ENCODE measurements around the gene SYAP1. TPM values are rescaled to one million over a fixed set of nuclear protein-coding genes. Genes with fewer than 3 reads are reported as not detected.

SYAP1 gene
- total RNA-seq, 1 donor from 2014 or later = 39.7 TPM

- Histone ChIP-seq H3K9me3 (ENCODE audit: low read depth) (no peaks in the 10 kb centered on the region), H3K4me2 (peak within 1 kb of the TSS; percentile 87), H3K36me3 (peaks cover 6% of the 10 kb centered on the region), H3K4me3 (peak within 1 kb of the TSS; percentile 66), H3K79me2 (ENCODE audit: low read depth) (peaks cover 59% of the 10 kb centered on the region), H3K27ac (peak within 1 kb of the TSS; percentile 8), H3K4me1 (peaks cover 5% of the 10 kb centered on the region), H3F3A (ENCODE audit: low read depth) (no peaks in the 10 kb centered on the region), H3K9ac (peak within 1 kb of the TSS; percentile 55), H2AFZ (replicated peaks) (peak within 1 kb of the TSS; percentile 82), H3K27me3 (no peaks in the 10 kb centered on the region), H4K20me1 (ENCODE audit: low read depth) (peaks cover 31% of the 10 kb centered on the region)
- Mint-ChIP-seq H3K4me1 (peaks cover 16% of the 10 kb centered on the region), H3K9me3 (no peaks in the 10 kb centered on the region), H3K27me3 (ENCODE audit: insufficient read depth, low read depth) (peaks cover 4% of the 10 kb centered on the region), H3K27ac (peak within 1 kb of the TSS; percentile 9), H3K36me3 (peaks cover 4% of the 10 kb centered on the region), H3K4me3 (peak within 1 kb of the TSS; percentile 94)
- TF ChIP-seq EZH2phosphoT487 (IDR thresholded peaks at IDR 0.05) = no peak
- TF ChIP-seq EZH2 (IDR thresholded peaks at IDR 0.05) = no peak
- TF ChIP-seq CTCF (IDR thresholded peaks at IDR 0.05) = no peak
- DNase-seq (ENCODE audit: low spot score) = peak; percentile 100
These were observed 66.9 kb downstream of the SYAP1 start, which contains the start of gene TXLNG for GRCh38 chrX:16786139-16786790. TXLNG (plus strand) TSS chrX:16786466; CDS start chrX:16786488, 22 bp downstream.

GRCh38 chrX:16786791-16787735 is 67.7 kb downstream of the SYAP1 start:
- peaks cover 5% of the 10 kb centered on the region for H3K4me1 ChIP-seq
- H3K9me3 ChIP-seq (ENCODE audit: low read depth) = no peaks in the 10 kb centered on the region
- H3K9me3 Mint-ChIP-seq = no peaks in the 10 kb centered on the region
- H2AFZ ChIP-seq (replicated peaks) = no peak overlapping the region
- H3K4me1 Mint-ChIP-seq = peaks cover 16% of the 10 kb centered on the region
- H3K36me3 Mint-ChIP-seq = peaks cover 8% of the 10 kb centered on the region
- peaks cover 35% of the 10 kb centered on the region for H4K20me1 ChIP-seq (ENCODE audit: low read depth)
- H3K79me2 ChIP-seq (ENCODE audit: low read depth) = peaks cover 67% of the 10 kb centered on the region
- H3K4me2 ChIP-seq = peak overlapping the region; percentile 87
- TF ChIP-seq CTCF (IDR thresholded peaks at IDR 0.05) (no peak), EZH2phosphoT487 (IDR thresholded peaks at IDR 0.05) (no peak), EZH2 (IDR thresholded peaks at IDR 0.05) (no peak)
- peak overlapping the region; percentile 55 for H3K9ac ChIP-seq
- no peaks in the 10 kb centered on the region for H3F3A ChIP-seq (ENCODE audit: low read depth)
- H3K27me3 Mint-ChIP-seq (ENCODE audit: insufficient read depth, low read depth) = peaks cover 5% of the 10 kb centered on the region
- H3K27ac Mint-ChIP-seq = no peak overlapping the region
- H3K36me3 ChIP-seq = peaks cover 6% of the 10 kb centered on the region
- H3K27ac ChIP-seq = peak overlapping the region; percentile 8
- DNase-seq (ENCODE audit: low spot score) = peak; percentile 73
- H3K4me3 Mint-ChIP-seq = peak overlapping the region; percentile 94
- H3K27me3 ChIP-seq = no peaks in the 10 kb centered on the region
- H3K4me3 ChIP-seq = peak overlapping the region; percentile 66

- peaks cover 5% of the 10 kb centered on the region for H3K4me1 ChIP-seq
- peaks cover 39% of the 10 kb centered on the region for H4K20me1 ChIP-seq (ENCODE audit: low read depth)
- peak overlapping the region; percentile 90 for H3K4me3 Mint-ChIP-seq
- H3K27me3 ChIP-seq = no peaks in the 10 kb centered on the region
- no peak overlapping the region for H3K4me3 ChIP-seq
- no peaks in the 10 kb centered on the region for H3F3A ChIP-seq (ENCODE audit: low read depth)
- H3K36me3 Mint-ChIP-seq = peaks cover 11% of the 10 kb centered on the region
- no peak overlapping the region for H3K27ac Mint-ChIP-seq
- H3K79me2 ChIP-seq (ENCODE audit: low read depth) = peaks cover 81% of the 10 kb centered on the region
- peaks cover 6% of the 10 kb centered on the region for H3K36me3 ChIP-seq
- peak overlapping the region; percentile 87 for H3K4me2 ChIP-seq
- H3K4me1 Mint-ChIP-seq = peaks cover 16% of the 10 kb centered on the region
- peaks cover 7% of the 10 kb centered on the region for H3K27me3 Mint-ChIP-seq (ENCODE audit: insufficient read depth, low read depth)
- H3K27ac ChIP-seq = no peak overlapping the region
- H3K9ac ChIP-seq = no peak overlapping the region
- H3K9me3 Mint-ChIP-seq = no peaks in the 10 kb centered on the region
- no peak overlapping the region for H2AFZ ChIP-seq (replicated peaks)
- DNase-seq (ENCODE audit: low spot score) = no peak
- TF ChIP-seq CTCF (IDR thresholded peaks at IDR 0.05) (no peak), EZH2 (IDR thresholded peaks at IDR 0.05) (no peak), EZH2phosphoT487 (IDR thresholded peaks at IDR 0.05) (no peak)
- H3K9me3 ChIP-seq (ENCODE audit: low read depth) = no peaks in the 10 kb centered on the region
These were observed 69.1 kb downstream of the SYAP1 start for GRCh38 chrX:16788477-16788876.

Data from neural progenitor cell (in vitro differentiated cells).